Ishikawa (cell line): ENCODE data around the gene NNT.

ENCODE experiments used
- CEBPB ChIP-seq: IDR thresholded peaks from 2 replicates; pipeline ENCODE4 v1.6.1; 2012
- CREB1 ChIP-seq: IDR thresholded peaks from 2 replicates; pipeline ENCODE4 v1.6.1; 2012; ENCODE audit warnings: low read depth
- EGR1 ChIP-seq: IDR thresholded peaks from 2 replicates; pipeline ENCODE4 v1.6.1; 2012
- EP300 ChIP-seq: IDR thresholded peaks from 2 replicates; pipeline ENCODE4 v1.6.1; 2012; ENCODE audit warnings: borderline replicate concordance
- FOXM1 ChIP-seq: IDR thresholded peaks from 2 replicates; pipeline ENCODE4 v1.6.1; 2012; ENCODE audit warnings: low read depth, borderline replicate concordance
- MAX ChIP-seq: IDR thresholded peaks from 2 replicates; pipeline ENCODE4 v1.6.1; 2012
- NFIC ChIP-seq: IDR thresholded peaks from 2 replicates; pipeline ENCODE4 v1.6.1; 2012
- RAD21 ChIP-seq: IDR thresholded peaks from 2 replicates; pipeline ENCODE4 v1.6.1; 2012; ENCODE audit warnings: low read depth
- REST ChIP-seq: IDR thresholded peaks from 2 replicates; pipeline ENCODE4 v1.6.1; 2012; ENCODE audit warnings: low read depth, mild to moderate bottlenecking
- TAF1 ChIP-seq: IDR thresholded peaks from 2 replicates; pipeline ENCODE4 v1.6.1; 2012; ENCODE audit warnings: low read depth, mild to moderate bottlenecking
- TCF12 ChIP-seq: IDR thresholded peaks from 2 replicates; pipeline ENCODE4 v1.6.1; 2012; ENCODE audit warnings: low read depth
- TEAD4 ChIP-seq: IDR thresholded peaks from 2 replicates; pipeline ENCODE4 v1.6.1; 2012
- USF1 ChIP-seq: IDR thresholded peaks from 2 replicates; pipeline ENCODE4 v1.6.1; 2012
- YY1 ChIP-seq: IDR thresholded peaks from 2 replicates; pipeline ENCODE4 v1.6.1; 2012; ENCODE audit warnings: low read depth
- ZBTB7A ChIP-seq: IDR thresholded peaks from 2 replicates; pipeline ENCODE4 v1.6.1; 2012; ENCODE audit warnings: low read depth

NNT gene

GRCh38 chr5:43584166-43584699 is 18.7 kb upstream of the NNT start:
- TF ChIP-seq ZBTB7A: no peak
- no peak for TF ChIP-seq EGR1
- no peak for TF ChIP-seq USF1

GRCh38 chr5:43588842-43589241 is 14.1 kb upstream of the NNT start:
- no peak for TF ChIP-seq ZBTB7A
- TF ChIP-seq CREB1: no peak
- TF ChIP-seq RAD21: no peak
- no peak for TF ChIP-seq TCF12
- no peak for TF ChIP-seq MAX
- no peak for TF ChIP-seq TAF1
- no peak for TF ChIP-seq YY1
- TF ChIP-seq CEBPB: no peak
- TF ChIP-seq EP300: no peak

GRCh38 chr5:43589310-43589709 is 13.7 kb upstream of the NNT start:
- no peak for TF ChIP-seq EP300
- TF ChIP-seq YY1: no peak
- TF ChIP-seq REST: no peak
- TF ChIP-seq NFIC: no peak
- TF ChIP-seq USF1: no peak
- TF ChIP-seq CREB1: no peak
- TF ChIP-seq ZBTB7A: no peak
- TF ChIP-seq RAD21: no peak
- no peak for TF ChIP-seq TAF1
- no peak for TF ChIP-seq FOXM1
- TF ChIP-seq EGR1: no peak
- TF ChIP-seq CEBPB: no peak
- no peak for TF ChIP-seq TCF12
- no peak for TF ChIP-seq MAX
- no peak for TF ChIP-seq TEAD4

GRCh38 chr5:43590700-43591099 is 12.3 kb upstream of the NNT start:
- TF ChIP-seq CREB1 (no peak), TAF1 (no peak), EP300 (no peak), NFIC (no peak), TEAD4 (no peak), USF1 (no peak), YY1 (no peak), TCF12 (no peak), ZBTB7A (no peak), REST (no peak), MAX (no peak), RAD21 (no peak), CEBPB (no peak), EGR1 (no peak), FOXM1 (no peak)

- TF ChIP-seq EGR1 (no peak), REST (no peak), TAF1 (no peak), MAX (no peak), TCF12 (no peak), EP300 (no peak), RAD21 (no peak), YY1 (no peak), USF1 (no peak), TEAD4 (no peak), FOXM1 (no peak), ZBTB7A (no peak), CREB1 (no peak), CEBPB (no peak), NFIC (no peak)
Measured at GRCh38 chr5:43592363-43592762, 10.6 kb upstream of the NNT start.
